ENCODE results near the gene HIPK4.

DNA sequence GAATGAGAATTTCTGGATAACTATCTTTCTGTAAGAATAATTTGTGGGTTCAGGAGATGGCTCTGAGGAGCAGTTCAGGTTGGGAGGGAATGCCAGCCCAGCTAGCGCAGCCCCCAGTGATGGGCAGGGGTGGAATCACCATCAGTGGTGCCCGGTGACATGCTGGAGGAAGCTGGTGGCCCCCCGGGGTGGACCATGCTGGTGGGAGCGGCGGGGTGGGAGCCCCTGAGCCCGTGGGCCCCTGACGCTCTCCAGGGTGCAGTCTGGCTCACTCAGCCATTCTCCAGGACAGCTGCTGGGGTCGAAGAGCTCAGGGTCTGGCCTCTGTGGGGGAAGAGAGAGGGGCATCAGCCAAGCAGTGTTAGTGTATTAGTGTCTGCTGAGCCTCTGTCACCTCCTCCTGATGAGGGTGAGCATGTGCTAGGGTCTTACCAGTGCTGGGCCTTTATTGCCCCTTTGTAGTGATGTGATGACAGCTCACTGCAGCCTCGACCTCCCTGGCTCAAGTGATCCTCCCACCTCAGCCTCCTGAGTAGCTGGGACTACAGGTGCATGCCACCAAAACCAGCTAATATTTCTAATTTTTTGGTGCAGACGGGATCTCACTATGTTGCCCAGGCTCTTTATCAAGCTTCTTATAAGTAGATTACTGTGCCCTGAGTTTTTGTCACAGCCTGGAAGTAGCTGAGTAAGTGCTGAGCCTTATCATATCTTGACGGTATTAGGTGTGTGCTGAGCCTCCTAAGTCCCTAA lies 10.4 kb downstream of the HIPK4 start:
- TF ChIP-seq CTCF (IDR thresholded peaks at IDR 0.05) = no peak
- no peak for TF ChIP-seq EZH2 (IDR thresholded peaks at IDR 0.05)
- TF ChIP-seq EZH2phosphoT487 (IDR thresholded peaks at IDR 0.05) = no peak

All from neural progenitor cell (in vitro differentiated cells).